ENCODE measurements around the gene SLC38A4. TPM values are rescaled to one million over a fixed set of nuclear protein-coding genes. Genes with fewer than 3 reads are reported as not detected.

Gene SLC38A4
- total and polyA plus RNA-seq, 2 donors (not counting 1 experiment from before 2014, with no cell fraction given), result not detected

GRCh38 chr12:46725332-46725731 is 100.5 kb downstream of the SLC38A4 start:
- Mint-ChIP-seq H3K27ac (no peak overlapping the region), H3K4me1 (no peaks in the 10 kb centered on the region), H3K27me3 (peaks cover 4% of the 10 kb centered on the region), H3K4me3 (no peak overlapping the region), H3K9me3 (ENCODE audit: insufficient read depth) (no peaks in the 10 kb centered on the region)
- no peak for ATAC-seq (ENCODE audit: low read depth)
- Histone ChIP-seq H3K4me1 (ENCODE audit: control insufficient read depth in 2 of 2, insufficient read depth in 2 of 2, low read length in 2 of 2) (no peaks in the 10 kb centered on the region), H3K4me2 (replicated peaks; ENCODE audit: low read depth, low read length, poor library complexity, severe bottlenecking) (no peak overlapping the region), H2AFZ (ENCODE audit: insufficient read depth, low read depth, low read length, poor library complexity, severe bottlenecking) (no peak overlapping the region), H3K36me3 (replicated peaks in 1 of 2; ENCODE audit: control extremely low read depth in 1 of 2, control insufficient read depth in 1 of 2, extremely low read depth in 1 of 2, insufficient read depth in 2 of 2, low read length in 1 of 2) (no peaks in the 10 kb centered on the region), H3K9ac (ENCODE audit: low read length) (no peak overlapping the region), H3K79me2 (ENCODE audit: control insufficient read depth, insufficient read depth, low read length) (no peaks in the 10 kb centered on the region), H3K4me3 (ENCODE audit: control extremely low read depth in 1 of 5, extremely low read depth in 1 of 5, insufficient read depth in 1 of 5, low read depth in 2 of 5, low read length in 4 of 5) (no peak overlapping the region), H3K27ac (ENCODE audit: low read length in 2 of 2) (no peak overlapping the region), H3K27me3 (replicated peaks in 1 of 4; ENCODE audit: control extremely low read depth in 1 of 4, control insufficient read depth in 3 of 4, insufficient read depth in 4 of 4, low read length in 3 of 4) (no peaks in the 10 kb centered on the region), H3K9me3 (ENCODE audit: control extremely low read depth in 1 of 3, control insufficient read depth in 2 of 3, insufficient read depth in 1 of 3, low read length in 2 of 3) (no peaks in the 10 kb centered on the region), H4K20me1 (ENCODE audit: control insufficient read depth, insufficient read depth, low read length, poor library complexity, severe bottlenecking) (no peaks in the 10 kb centered on the region)
- no peak for TF ChIP-seq CTCF (IDR thresholded peaks at IDR 0.05)
- no peak for TF ChIP-seq EZH2 (IDR thresholded peaks at IDR 0.05; ENCODE audit: borderline replicate concordance, insufficient read depth, low read depth, low read length, poor library complexity, severe bottlenecking)
- intact Hi-C loops (cut with micrococcal nuclease), result no loop called here
- DNase-seq, result no peak
- WGBS (ENCODE audit: insufficient coverage), result no CpG with 5 or more reads among the region's 2 CpGs
- CTCF ChIA-PET, result no interaction called here
- POLR2A ChIA-PET, result no interaction called here

DNA sequence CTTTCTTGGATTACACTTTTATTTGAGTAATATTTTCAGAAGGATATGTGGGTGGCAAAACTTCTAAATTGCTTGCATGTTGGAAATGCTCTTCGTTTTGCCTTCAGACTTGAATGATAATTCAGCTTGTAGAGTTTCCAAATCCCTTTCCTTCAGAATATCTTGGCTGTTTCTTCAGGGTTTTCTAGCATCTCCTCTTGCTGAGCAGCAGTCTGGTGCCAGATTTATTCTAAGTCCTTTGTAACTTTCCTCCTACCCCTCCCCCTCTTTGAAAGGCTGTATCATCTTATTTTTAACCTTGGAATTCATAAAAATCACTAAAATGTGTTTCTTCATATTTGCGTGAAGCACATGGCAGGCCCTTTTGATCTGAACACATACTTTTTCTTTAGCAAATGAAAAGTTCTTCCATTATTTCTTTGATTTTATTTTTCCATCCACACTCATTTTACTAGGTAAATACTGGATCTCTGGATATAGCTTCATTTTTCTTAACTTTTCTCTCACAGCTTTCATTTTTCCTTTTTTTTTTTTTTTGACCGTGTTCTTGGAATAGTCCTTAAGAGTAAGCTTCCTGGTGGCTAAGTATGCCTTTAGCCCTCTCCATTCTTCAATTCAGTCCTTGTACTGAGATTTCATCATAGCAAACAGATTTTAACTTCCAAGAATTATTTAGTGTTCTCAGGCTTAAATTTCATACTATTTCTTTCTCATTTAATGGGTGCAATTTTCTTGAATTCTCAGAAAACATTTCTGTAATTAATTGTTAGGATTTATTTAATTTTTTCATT is 102.0 kb downstream of the SLC38A4 start:
- Histone ChIP-seq H3K4me1 (ENCODE audit: control insufficient read depth in 2 of 2, insufficient read depth in 2 of 2, low read length in 2 of 2) (no peaks in the 10 kb centered on the region), H3K36me3 (replicated peaks in 1 of 2; ENCODE audit: control extremely low read depth in 1 of 2, control insufficient read depth in 1 of 2, extremely low read depth in 1 of 2, insufficient read depth in 2 of 2, low read length in 1 of 2) (no peaks in the 10 kb centered on the region), H3K9me3 (ENCODE audit: control extremely low read depth in 1 of 3, control insufficient read depth in 2 of 3, insufficient read depth in 1 of 3, low read length in 2 of 3) (peaks cover 0 to 3% (median 0%) of the 10 kb centered on the region in 3 donors), H3K79me2 (ENCODE audit: control insufficient read depth, insufficient read depth, low read length) (no peaks in the 10 kb centered on the region), H3K27ac (ENCODE audit: low read length in 2 of 2) (no peak overlapping the region), H3K4me2 (replicated peaks; ENCODE audit: low read depth, low read length, poor library complexity, severe bottlenecking) (no peak overlapping the region), H3K27me3 (replicated peaks in 1 of 4; ENCODE audit: control extremely low read depth in 1 of 4, control insufficient read depth in 3 of 4, insufficient read depth in 4 of 4, low read length in 3 of 4) (no peaks in the 10 kb centered on the region), H3K4me3 (ENCODE audit: control extremely low read depth in 1 of 5, extremely low read depth in 1 of 5, insufficient read depth in 1 of 5, low read depth in 2 of 5, low read length in 4 of 5) (no peak overlapping the region), H2AFZ (ENCODE audit: insufficient read depth, low read depth, low read length, poor library complexity, severe bottlenecking) (no peak overlapping the region), H4K20me1 (ENCODE audit: control insufficient read depth, insufficient read depth, low read length, poor library complexity, severe bottlenecking) (no peaks in the 10 kb centered on the region), H3K9ac (ENCODE audit: low read length) (no peak overlapping the region)
- TF ChIP-seq CTCF (IDR thresholded peaks at IDR 0.05), result no peak
- no peak for TF ChIP-seq EZH2 (IDR thresholded peaks at IDR 0.05; ENCODE audit: borderline replicate concordance, insufficient read depth, low read depth, low read length, poor library complexity, severe bottlenecking)
- WGBS (ENCODE audit: insufficient coverage), result 63% methylated on average over 1 of the region's 3 CpGs
- Mint-ChIP-seq H3K4me1 (no peaks in the 10 kb centered on the region), H3K27me3 (peaks cover 7% of the 10 kb centered on the region), H3K9me3 (ENCODE audit: insufficient read depth) (peaks cover 3% of the 10 kb centered on the region), H3K4me3 (no peak overlapping the region), H3K27ac (no peak overlapping the region)
- DNase-seq (no peak), ATAC-seq (ENCODE audit: low read depth) (no peak)
- intact Hi-C loops (cut with micrococcal nuclease), result no loop called here
- POLR2A ChIA-PET, result no interaction called here
- CTCF ChIA-PET, result no interaction called here

Data from B cell (primary cell).